Large intestine (tissue), 3 donors: ENCODE data around the gene CCDC9. TPM values are rescaled to one million over a fixed set of nuclear protein-coding genes. Genes with fewer than 3 reads are reported as not detected.
"Not testable (repeated sequence)": the region's sequence is repeated elsewhere in the genome, so short reads cannot be mapped to it uniquely, and the experiment has no call there.

Experiments
- DNase-seq, 2 donors: peaks; one replicate each; pipeline versions ENCODE4 v3.0.0 to v3.0.0-alpha.2; 2013
- H3K27ac ChIP-seq: one replicate; pipeline ENCODE4 v1.5.1; 2013; ENCODE audit warnings: low read length
- H3K27me3 ChIP-seq: 2 replicates; pipeline ENCODE4 v1.6.1; 2013; ENCODE audit warnings: low read length; ENCODE audit not compliant: control insufficient read depth, insufficient read depth
- H3K36me3 ChIP-seq: 2 replicates; pipeline ENCODE4 v1.6.1; 2013; ENCODE audit warnings: low read length; ENCODE audit not compliant: control insufficient read depth, insufficient read depth
- H3K4me1 ChIP-seq: one replicate; pipeline ENCODE4 v1.6.1; 2013; ENCODE audit warnings: low read length; ENCODE audit not compliant: control insufficient read depth, insufficient read depth
- H3K4me3 ChIP-seq: one replicate; pipeline ENCODE4 v1.5.1; 2013; ENCODE audit warnings: low read length
- H3K9me3 ChIP-seq: one replicate; pipeline ENCODE4 v1.6.1; 2013; ENCODE audit warnings: mild to moderate bottlenecking, low read depth, low read length, moderate library complexity; ENCODE audit not compliant: control insufficient read depth
- WGBS: methylation state at CpG from one replicate; pipeline ENCODE4 v1.1.5; 2013; ENCODE audit warnings: low lambda C conversion rate; ENCODE audit not compliant: insufficient coverage; 5-methylcytosine and 5-hydroxymethylcytosine counted together
- polyA plus RNA-seq: library from polyadenylated mRNA; unstranded; fragments of 120-200 nt; gene quantifications from one replicate; pipeline ENCODE4 v1.2.1, GENCODE V29; 2013

Gene CCDC9
- polyA plus RNA-seq, 1 donor: 23.2 TPM

DNA sequence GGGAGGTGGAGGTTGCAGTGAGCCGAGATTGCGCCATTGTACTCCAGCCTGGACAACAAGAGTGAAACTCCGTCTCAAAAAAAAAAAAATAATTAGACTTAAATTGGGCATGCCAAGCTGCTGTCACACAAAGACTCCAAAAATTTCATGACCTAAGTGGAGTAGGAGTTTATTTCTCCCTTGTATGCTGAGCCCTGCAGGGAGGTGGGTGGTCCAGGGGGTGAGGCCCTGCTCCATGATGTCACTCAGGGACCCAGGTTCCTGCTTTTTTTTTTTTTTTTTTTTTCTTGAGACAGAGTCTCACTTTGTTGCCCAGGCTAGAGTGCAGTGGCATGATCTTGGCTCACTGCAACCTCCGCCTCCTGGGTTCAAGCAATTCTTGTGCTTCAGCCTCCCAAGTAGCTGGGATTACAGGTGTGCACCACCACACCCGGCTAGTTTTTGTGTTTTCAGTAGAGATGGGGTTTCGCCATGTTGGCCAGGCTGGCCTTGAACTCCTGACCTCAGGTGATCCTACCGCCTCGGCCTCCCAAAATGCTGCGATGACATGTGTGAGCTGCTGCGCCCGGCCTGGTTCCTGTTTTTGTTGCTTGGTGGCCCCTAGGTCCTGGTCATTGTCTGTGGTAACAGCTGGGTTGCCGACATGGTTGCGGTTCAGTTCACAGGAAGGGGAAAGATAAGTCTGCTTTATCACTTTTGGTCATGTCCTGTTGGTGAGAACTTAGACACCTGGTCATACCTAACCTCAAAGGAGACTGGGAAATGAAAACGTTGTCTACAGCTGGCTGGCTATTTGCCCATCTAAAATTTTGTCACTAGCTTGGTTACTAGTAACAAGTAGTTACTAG lies 5.8 kb downstream of the CCDC9 start:
- not testable (repeated sequence) for DNase-seq, H3K4me3 ChIP-seq, H3K27me3 ChIP-seq, H3K9me3 ChIP-seq, H3K27ac ChIP-seq
- WGBS: no CpG with 5 or more reads among the region's 14 CpGs
- peaks cover 14% of the 10 kb centered on the region for H3K4me1 ChIP-seq
- H3K36me3 ChIP-seq: peaks cover 70% of the 10 kb centered on the region

DNA sequence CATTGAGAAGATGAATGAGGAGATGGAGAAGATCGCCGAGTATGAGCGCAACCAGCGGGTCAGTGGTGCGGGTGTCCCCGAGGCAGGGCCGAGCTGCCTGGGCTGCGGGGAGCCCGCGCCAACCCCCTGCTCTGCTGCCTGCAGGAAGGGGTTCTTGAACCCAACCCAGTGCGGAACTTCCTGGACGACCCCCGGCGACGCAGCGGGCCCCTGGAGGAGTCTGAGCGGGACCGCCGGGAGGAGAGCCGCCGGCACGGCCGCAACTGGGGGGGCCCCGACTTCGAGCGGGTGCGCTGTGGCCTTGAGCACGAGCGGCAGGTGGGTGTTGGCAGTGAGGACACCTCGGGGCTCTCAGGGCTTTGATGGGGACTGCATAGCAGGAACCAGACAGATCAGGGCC lies 8.3 kb downstream of the CCDC9 start:
- DNase-seq: no peak
- Histone ChIP-seq H3K9me3 (no peaks in the 10 kb centered on the region), H3K27ac (no peak overlapping the region), H3K36me3 (peaks cover 71% of the 10 kb centered on the region), H3K4me3 (no peak overlapping the region), H3K4me1 (no peaks in the 10 kb centered on the region), H3K27me3 (no peaks in the 10 kb centered on the region)
- no CpG with 5 or more reads among the region's 30 CpGs for WGBS

DNA sequence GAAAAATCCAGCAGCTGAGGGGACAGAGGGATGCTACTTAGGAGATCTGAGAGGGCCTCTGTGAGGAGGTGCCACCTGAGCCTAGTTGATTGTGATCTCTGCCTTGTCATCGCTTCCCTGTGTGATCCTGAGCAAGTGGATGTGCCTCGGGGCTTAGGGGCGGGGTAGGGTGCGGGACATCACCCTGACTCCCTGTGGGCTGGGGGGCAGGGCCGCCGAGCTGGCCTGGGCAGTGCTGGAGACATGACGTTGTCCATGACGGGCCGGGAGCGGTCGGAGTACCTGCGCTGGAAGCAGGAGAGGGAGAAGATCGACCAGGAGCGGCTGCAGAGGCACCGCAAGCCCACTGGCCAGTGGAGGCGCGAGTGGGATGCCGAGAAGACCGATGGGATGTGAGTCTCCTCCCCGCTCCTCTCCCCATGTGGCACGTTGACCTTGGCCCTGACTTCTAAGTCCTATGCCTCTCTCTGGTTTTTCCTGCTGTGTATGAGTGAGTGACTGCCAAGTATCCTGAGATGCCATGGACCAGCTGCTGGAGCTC lies 10.1 kb downstream of the CCDC9 start:
- Histone ChIP-seq H3K4me1 (no peaks in the 10 kb centered on the region), H3K9me3 (no peaks in the 10 kb centered on the region), H3K36me3 (peaks cover 69% of the 10 kb centered on the region), H3K27me3 (no peaks in the 10 kb centered on the region), H3K27ac (no peak overlapping the region), H3K4me3 (no peak overlapping the region)
- DNase-seq: no peak
- 100% methylated on average over 1 of the region's 21 CpGs for WGBS

DNA sequence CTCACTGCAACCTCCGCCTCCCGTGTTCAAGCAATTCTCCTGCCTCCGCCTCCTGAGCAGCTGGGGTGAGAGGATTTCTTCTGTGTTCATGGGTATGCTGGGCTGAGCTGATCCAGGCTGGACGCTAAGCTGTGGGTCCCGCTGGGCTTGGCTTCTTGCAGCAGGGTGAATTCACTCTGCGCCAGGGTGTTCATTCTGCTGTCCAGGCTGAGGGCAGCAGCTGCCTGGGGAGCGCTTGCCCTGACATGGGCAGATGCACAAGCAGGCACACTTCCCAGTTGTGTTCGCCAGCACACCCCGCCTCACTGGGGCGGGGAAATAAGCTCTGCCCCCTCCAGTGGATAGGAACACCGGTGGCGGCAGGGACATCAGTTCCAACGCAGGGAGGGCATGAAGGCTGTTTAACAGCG lies 11.0 kb downstream of the CCDC9 start:
- WGBS: no CpG with 5 or more reads among the region's 14 CpGs
- no peak overlapping the region for H3K27ac ChIP-seq
- peaks cover 73% of the 10 kb centered on the region for H3K36me3 ChIP-seq
- H3K9me3 ChIP-seq: no peaks in the 10 kb centered on the region
- DNase-seq: no peak
- no peaks in the 10 kb centered on the region for H3K27me3 ChIP-seq
- H3K4me3 ChIP-seq: no peak overlapping the region
- no peaks in the 10 kb centered on the region for H3K4me1 ChIP-seq

DNA sequence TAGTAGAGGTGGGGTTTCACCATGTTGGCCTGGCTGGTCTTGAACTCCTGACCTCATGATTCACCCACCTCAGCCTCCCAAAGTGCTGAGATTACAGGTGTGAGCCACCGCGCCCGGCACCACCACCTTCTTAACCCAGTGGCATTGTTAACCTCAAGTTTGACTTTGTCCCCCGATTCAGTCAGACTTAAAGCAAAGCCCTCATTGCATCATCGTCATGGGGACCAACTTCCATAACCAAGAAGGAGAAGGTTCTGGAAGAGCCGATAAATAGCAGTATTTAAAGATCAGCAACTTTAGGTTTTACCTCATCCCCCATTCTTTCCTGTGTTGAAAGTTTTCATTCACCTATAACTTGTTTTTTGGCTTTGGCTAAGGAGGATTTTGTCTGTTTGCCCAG lies 11.7 kb downstream of the CCDC9 start:
- no peak overlapping the region for H3K27ac ChIP-seq
- WGBS: no CpG with 5 or more reads among the region's 6 CpGs
- peaks cover 5% of the 10 kb centered on the region for H3K4me1 ChIP-seq
- H3K27me3 ChIP-seq: no peaks in the 10 kb centered on the region
- peaks cover 66% of the 10 kb centered on the region for H3K36me3 ChIP-seq
- no peak overlapping the region for H3K4me3 ChIP-seq
- no peaks in the 10 kb centered on the region for H3K9me3 ChIP-seq
- no peak for DNase-seq

DNA sequence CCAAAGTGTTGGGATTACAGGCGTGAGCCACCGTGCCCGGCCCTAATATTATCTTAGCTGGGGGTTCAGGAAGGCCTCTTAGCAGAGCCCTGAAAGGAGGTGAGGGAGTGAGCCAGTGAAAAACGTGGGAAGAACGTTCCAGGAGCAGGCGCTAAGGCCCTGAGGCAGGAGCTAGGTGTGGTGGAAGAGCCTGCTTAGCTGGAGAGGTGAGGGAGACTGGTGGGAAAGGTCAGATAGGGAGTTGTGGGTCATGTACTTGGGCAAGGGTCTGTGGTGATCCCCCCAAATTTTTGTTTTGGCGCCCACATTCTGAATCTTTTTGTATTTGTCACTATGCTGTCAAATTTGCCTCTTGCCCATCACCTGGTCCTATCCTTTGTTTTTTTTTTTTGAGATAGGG lies 13.3 kb downstream of the CCDC9 start:
- DNase-seq: no peak
- no peak overlapping the region for H3K4me3 ChIP-seq
- no peaks in the 10 kb centered on the region for H3K27me3 ChIP-seq
- peaks cover 5% of the 10 kb centered on the region for H3K4me1 ChIP-seq
- no peaks in the 10 kb centered on the region for H3K9me3 ChIP-seq
- 100% methylated on average over 1 of the region's 7 CpGs for WGBS
- peaks cover 56% of the 10 kb centered on the region for H3K36me3 ChIP-seq
- H3K27ac ChIP-seq: no peak overlapping the region

DNA sequence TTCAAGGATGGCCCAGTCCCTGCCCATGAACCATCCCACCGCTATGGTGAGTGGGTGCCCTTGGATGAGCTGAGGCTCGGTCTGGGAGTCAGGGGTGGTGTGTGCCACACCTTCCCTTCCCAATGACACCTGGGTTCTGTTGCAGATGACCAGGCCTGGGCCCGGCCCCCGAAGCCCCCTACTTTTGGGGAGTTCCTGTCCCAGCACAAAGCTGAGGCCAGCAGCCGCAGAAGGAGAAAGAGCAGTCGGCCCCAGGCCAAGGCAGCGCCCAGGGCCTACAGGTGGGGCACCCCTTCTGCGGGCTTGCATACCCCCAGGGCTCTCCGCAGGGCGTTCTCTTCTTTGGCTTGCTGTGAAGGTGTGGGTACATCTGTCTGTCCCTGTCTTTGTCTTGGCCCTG lies 14.1 kb downstream of the CCDC9 start:
- no CpG with 5 or more reads among the region's 10 CpGs for WGBS
- H3K36me3 ChIP-seq: peaks cover 48% of the 10 kb centered on the region
- H3K27me3 ChIP-seq: no peaks in the 10 kb centered on the region
- no peak for DNase-seq
- no peaks in the 10 kb centered on the region for H3K9me3 ChIP-seq
- H3K4me3 ChIP-seq: no peak overlapping the region
- H3K4me1 ChIP-seq: peaks cover 9% of the 10 kb centered on the region
- no peak overlapping the region for H3K27ac ChIP-seq

DNA sequence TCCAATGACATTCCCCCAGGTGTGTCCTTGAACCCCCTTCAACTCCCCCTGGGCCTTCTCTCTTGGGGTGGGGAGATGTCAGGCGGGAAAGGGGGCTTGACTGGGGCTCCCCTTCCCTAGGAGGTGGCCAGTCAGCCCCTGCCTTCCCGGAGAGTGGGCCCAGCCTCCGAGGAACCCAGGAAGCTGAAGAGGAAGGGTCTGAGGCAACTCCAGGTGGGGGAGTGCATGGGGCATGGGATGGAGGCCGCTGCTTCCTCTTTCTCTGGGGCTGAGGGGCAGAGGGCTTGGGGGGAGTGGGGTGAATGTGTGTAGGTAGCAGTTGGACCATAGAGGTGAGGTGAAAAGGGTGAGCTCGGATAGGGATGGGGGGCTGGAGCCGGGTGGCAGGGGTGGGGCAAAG lies 15.6 kb downstream of the CCDC9 start:
- no peaks in the 10 kb centered on the region for H3K9me3 ChIP-seq
- no peak for DNase-seq
- WGBS: no CpG with 5 or more reads among the region's 6 CpGs
- H3K4me1 ChIP-seq: peaks cover 12% of the 10 kb centered on the region
- no peak overlapping the region for H3K4me3 ChIP-seq
- H3K27ac ChIP-seq: no peak overlapping the region
- H3K27me3 ChIP-seq: no peaks in the 10 kb centered on the region
- peaks cover 39% of the 10 kb centered on the region for H3K36me3 ChIP-seq

DNA sequence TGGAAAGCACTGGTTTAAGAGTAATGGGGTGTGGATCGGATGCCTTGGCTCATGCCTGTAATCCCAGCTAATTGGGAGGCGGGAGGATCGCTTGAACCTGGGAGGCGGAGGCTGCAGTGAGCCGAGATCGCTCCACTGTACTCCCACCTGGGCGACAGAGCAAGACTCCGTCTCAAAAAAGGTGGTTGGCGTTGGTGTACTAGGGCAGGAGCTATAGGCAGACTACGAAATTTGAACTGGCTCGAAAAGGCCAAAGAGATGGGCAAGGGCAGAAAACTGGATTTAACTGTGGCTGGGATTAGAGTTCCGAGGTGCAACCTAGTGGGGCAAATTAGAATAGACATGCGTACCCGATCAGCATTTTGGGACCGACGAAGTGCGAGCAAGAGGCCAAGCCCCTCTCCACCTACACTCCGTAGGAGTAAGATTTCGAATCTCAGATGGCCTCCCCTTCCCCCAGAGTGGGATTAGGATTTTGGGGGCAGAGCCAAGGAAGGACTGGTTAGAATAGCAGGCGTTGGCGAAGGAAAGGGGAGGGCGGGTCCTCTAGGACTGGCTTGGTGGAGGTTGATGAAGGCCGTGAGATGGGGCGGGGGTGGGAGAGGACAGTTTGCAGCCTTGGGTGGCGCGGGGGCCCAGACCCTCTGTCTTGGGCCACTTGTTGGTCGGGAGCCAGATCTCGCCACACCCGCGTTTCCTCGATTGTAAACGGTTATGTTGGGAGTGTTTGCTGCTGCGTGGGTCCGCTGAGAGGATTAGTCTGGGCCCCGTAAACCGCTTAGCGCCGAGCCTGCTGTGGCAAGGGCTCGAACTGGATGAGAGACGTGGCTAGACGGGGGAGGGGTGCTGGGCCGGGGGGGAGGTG lies 16.4 kb downstream of the CCDC9 start:
- Histone ChIP-seq H3K4me1 (peaks cover 12% of the 10 kb centered on the region), H3K27me3 (no peaks in the 10 kb centered on the region), H3K27ac (peak overlapping the region; percentile 72), H3K36me3 (peaks cover 33% of the 10 kb centered on the region), H3K4me3 (peak overlapping the region; percentile 92), H3K9me3 (no peaks in the 10 kb centered on the region)
- WGBS: 100% methylated on average over 1 of the region's 42 CpGs
- DNase-seq: peak; percentile 32 to 38

DNA sequence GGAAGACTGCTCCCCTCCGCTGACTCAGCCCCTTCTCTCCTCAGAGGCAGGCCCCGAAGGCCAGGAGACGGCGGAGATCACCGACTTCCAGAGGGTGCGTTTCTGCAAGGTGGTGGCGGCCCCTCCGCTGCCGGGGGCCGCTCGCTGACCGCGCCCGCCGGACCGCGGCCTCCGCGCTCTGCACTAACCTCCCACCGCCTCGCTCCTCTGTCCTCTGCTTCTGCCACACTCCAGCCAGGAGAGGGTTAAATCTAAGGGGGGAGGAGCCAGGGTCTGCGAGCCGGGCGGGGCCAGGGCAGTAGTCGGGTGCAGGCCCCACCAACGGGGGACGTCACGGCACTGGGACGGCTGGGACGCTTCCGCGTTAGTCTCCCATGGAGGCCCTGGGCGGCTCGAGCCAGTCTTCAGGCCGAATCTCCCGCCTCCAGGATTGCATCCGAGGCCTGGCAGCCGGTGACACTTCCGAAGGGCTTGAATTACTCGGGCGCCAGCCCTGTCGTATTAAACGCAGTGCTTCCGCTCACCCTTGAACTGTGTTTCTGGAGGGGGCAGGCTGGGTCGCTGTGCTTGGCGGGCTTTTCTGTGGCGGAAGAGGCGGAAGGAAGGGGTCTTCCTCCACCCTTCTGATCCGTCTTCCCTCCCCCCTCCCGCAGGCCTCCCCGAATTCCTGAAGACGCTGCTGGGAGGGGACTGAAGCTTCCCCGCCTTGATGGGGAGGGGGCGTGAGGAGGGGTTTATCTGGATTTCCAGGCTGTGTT lies 17.2 kb downstream of the CCDC9 start:
- Histone ChIP-seq H3K27me3 (no peaks in the 10 kb centered on the region), H3K27ac (peak overlapping the region; percentile 95), H3K36me3 (peaks cover 29% of the 10 kb centered on the region), H3K4me3 (peak overlapping the region; percentile 92), H3K9me3 (no peaks in the 10 kb centered on the region), H3K4me1 (peaks cover 12% of the 10 kb centered on the region)
- peak; percentile 93 to 94 for DNase-seq
- no CpG with 5 or more reads among the region's 54 CpGs for WGBS
